ENCODE results near the gene DDX41. TPM values are rescaled to one million over a fixed set of nuclear protein-coding genes. Genes with fewer than 3 reads are reported as not detected.
A peak's percentile ranks its signal among the peaks of the same experiment; 100 is the strongest.

Gene DDX41
- total RNA-seq, 3 donors from 2014 or later (not counting 1 experiment from before 2014, with no cell fraction given) = 66.6 to 106 (median 78.3) TPM

DNA sequence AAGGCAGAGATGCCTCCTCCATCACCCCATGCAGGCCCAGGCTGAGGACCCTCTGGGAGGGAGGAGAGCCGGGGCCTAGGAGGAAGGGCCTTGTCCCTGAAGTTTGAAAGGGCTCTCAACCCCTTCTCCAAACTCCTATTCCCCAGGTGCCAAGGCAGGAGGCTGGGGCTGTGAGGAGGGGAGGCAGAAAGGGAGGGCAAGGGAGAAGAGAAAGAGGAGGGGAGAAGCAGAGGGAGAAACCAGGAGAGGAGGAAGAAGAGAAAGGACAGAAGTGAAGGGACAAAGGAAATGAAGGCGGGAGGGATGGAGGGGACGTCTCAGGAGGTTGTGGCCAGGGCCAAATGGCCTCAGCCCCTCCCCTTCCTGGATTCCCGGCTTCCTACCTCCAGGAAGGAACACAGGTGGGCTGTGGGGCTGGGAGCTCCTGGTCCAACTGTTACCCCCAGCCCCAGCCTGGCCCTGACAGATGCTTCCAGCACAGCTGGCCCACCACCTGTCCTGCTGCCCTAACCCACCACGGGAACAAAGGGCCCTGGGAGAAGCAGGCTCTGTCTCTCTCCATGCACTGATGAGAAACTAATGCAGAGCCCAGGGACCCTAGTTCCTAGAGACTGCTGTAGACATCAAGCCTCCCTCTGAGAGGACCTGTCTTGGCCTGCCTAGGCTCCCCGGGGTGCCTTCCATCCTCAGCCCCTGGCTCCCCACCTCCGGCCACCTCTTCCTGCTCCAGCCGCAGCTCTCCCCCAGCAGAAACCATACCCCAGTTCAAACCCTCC lies 46.8 kb downstream of the DDX41 start:
- Histone ChIP-seq H3K27me3 (ENCODE audit: control insufficient read depth, insufficient read depth, low read length) (peaks cover 15% of the 10 kb centered on the region), H3K9me3 (ENCODE audit: control insufficient read depth, insufficient read depth, low read length) (no peaks in the 10 kb centered on the region), H3K4me3 (ENCODE audit: low read length) (no peak overlapping the region), H3K4me1 (ENCODE audit: control insufficient read depth, insufficient read depth, low read length) (peaks cover 28% of the 10 kb centered on the region), H3K36me3 (ENCODE audit: control insufficient read depth, insufficient read depth, low read length) (no peaks in the 10 kb centered on the region), H3K27ac (ENCODE audit: low read length) (no peak overlapping the region)
- DNase-seq (no peak), ATAC-seq (no peak)
- Mint-ChIP-seq H3K4me3 (peak overlapping the region; percentile 65), H3K36me3 (no peaks in the 10 kb centered on the region), H3K9me3 (no peaks in the 10 kb centered on the region), H3K27me3 (ENCODE audit: low read depth in 2 of 2) (peaks cover 0 to 9% of the 10 kb centered on the region in 2 donors), H3K4me1 (peaks cover 14 to 44% of the 10 kb centered on the region in 2 donors), H3K27ac (peak overlapping the region in 1 of 2 donors; percentile 76)
- TF ChIP-seq, protein P1, sequence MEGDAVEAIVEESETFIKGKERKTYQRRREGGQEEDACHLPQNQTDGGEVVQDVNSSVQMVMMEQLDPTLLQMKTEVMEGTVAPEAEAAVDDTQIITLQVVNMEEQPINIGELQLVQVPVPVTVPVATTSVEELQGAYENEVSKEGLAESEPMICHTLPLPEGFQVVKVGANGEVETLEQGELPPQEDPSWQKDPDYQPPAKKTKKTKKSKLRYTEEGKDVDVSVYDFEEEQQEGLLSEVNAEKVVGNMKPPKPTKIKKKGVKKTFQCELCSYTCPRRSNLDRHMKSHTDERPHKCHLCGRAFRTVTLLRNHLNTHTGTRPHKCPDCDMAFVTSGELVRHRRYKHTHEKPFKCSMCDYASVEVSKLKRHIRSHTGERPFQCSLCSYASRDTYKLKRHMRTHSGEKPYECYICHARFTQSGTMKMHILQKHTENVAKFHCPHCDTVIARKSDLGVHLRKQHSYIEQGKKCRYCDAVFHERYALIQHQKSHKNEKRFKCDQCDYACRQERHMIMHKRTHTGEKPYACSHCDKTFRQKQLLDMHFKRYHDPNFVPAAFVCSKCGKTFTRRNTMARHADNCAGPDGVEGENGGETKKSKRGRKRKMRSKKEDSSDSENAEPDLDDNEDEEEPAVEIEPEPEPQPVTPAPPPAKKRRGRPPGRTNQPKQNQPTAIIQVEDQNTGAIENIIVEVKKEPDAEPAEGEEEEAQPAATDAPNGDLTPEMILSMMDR (IDR thresholded peaks at IDR 0.05) = no peak
- intact Hi-C loops (cut with micrococcal nuclease) = no loop called here
- WGBS (ENCODE audit: insufficient coverage) = 86% methylated on average over 7 of the region's 8 CpGs

DNA sequence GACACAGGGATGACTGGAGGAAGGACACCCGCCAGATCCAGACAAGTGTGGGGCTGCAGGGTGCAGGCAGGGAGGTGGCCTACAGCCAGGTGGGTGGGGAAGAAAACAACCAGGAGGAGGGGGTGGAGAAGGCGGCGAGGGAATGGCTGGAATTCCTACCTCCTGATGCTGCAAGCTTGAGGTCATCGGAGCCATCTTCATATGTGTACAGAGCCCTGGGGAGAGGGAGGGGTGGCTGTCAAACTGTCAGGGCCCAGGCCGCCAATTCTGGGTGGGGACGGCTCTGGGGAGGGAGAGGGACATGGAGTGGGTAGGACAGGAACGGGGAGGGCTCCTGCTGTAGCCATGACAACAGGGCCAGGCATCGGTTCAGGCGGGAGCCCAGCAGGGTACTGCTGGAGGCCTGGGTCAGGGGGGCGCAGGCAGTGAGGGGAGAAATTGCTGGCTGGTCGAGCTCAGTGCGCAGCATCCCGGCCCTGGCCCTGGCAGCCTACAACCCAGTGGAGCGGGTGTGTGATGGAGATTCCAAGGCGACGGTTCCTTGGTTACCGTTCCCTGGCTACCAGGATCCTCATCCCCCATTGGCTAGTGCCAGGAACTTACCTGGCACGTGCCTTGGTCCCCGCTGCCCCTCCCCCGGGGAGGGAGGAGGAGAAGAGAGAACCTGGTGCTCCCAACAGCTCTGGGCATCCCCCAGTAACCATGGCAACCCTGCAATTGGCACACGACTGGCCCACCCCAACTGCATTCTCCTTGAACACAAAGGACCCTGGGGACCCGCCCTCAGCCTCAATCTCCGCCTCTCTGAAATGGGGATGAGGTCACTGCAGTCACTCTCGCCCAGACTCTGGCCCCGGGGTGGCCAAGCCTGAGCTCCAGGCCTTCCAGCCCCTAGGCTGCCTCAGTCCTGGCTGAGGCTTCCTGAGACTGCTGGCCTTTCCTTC lies 47.8 kb downstream of the DDX41 start:
- Mint-ChIP-seq H3K4me1 (peaks cover 14 to 35% of the 10 kb centered on the region in 2 donors), H3K9me3 (no peaks in the 10 kb centered on the region), H3K36me3 (no peaks in the 10 kb centered on the region), H3K4me3 (no peak overlapping the region), H3K27ac (peak overlapping the region in 1 of 2 donors; percentile 68), H3K27me3 (ENCODE audit: low read depth in 2 of 2) (peaks cover 0 to 2% of the 10 kb centered on the region in 2 donors)
- Histone ChIP-seq H3K4me1 (ENCODE audit: control insufficient read depth, insufficient read depth, low read length) (peaks cover 27% of the 10 kb centered on the region), H3K27ac (ENCODE audit: low read length) (no peak overlapping the region), H3K27me3 (ENCODE audit: control insufficient read depth, insufficient read depth, low read length) (peaks cover 9% of the 10 kb centered on the region), H3K36me3 (ENCODE audit: control insufficient read depth, insufficient read depth, low read length) (no peaks in the 10 kb centered on the region), H3K9me3 (ENCODE audit: control insufficient read depth, insufficient read depth, low read length) (no peaks in the 10 kb centered on the region), H3K4me3 (ENCODE audit: low read length) (no peak overlapping the region)
- ATAC-seq (no peak), DNase-seq (peak in 1 of 2 donors; percentile 24)
- WGBS (ENCODE audit: insufficient coverage) = 92% methylated on average over 24 of the region's 25 CpGs
- TF ChIP-seq, protein P1 (IDR thresholded peaks at IDR 0.05) = no peak
- intact Hi-C loops (cut with micrococcal nuclease) = no loop called here

DNA sequence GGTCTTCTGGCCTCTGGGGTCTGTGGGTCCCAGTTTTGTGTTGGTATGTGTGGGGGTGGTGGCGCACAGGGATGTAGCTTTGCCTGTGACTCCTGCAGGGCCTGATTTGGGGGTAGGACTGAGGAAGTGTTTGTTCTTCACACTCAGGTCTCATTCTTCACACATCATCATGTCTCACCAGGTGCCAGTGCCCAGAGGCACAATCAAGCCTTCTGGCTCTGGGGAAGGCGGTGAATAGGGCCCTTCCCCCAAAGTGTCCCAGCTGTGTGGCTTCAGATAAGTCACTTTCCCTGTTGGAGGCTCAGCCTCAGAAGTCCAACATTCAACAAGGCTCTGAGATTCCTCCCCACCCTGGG lies 48.5 kb downstream of the DDX41 start:
- WGBS (ENCODE audit: insufficient coverage) = 58% methylated on average over 1 of the region's 2 CpGs
- H3K4me3 ChIP-seq (ENCODE audit: low read length) = no peak overlapping the region
- ATAC-seq (peak in 2 of 3 donors; percentile 32 to 52), DNase-seq (no peak)
- H3K27ac Mint-ChIP-seq = peak overlapping the region in 1 of 2 donors; percentile 68
- peaks cover 7% of the 10 kb centered on the region for H3K27me3 ChIP-seq (ENCODE audit: control insufficient read depth, insufficient read depth, low read length)
- no peaks in the 10 kb centered on the region for H3K9me3 ChIP-seq (ENCODE audit: control insufficient read depth, insufficient read depth, low read length)
- H3K4me1 ChIP-seq (ENCODE audit: control insufficient read depth, insufficient read depth, low read length) = peaks cover 25% of the 10 kb centered on the region
- no peaks in the 10 kb centered on the region for H3K36me3 ChIP-seq (ENCODE audit: control insufficient read depth, insufficient read depth, low read length)
- H3K9me3 Mint-ChIP-seq = no peaks in the 10 kb centered on the region
- peaks cover 14 to 32% of the 10 kb centered on the region in 2 donors for H3K4me1 Mint-ChIP-seq
- H3K27me3 Mint-ChIP-seq (ENCODE audit: low read depth in 2 of 2) = no peaks in the 10 kb centered on the region
- intact Hi-C loops (cut with micrococcal nuclease) = no loop called here
- TF ChIP-seq, protein P1 (IDR thresholded peaks at IDR 0.05) = no peak
- no peak overlapping the region for H3K27ac ChIP-seq (ENCODE audit: low read length)
- no peaks in the 10 kb centered on the region for H3K36me3 Mint-ChIP-seq
- no peak overlapping the region for H3K4me3 Mint-ChIP-seq
